Fibroblast of skin of back (primary cell): ENCODE results near the gene CD46. TPM values are rescaled to one million over a fixed set of nuclear protein-coding genes. Genes with fewer than 3 reads are reported as not detected.
"Not testable (repeated sequence)": the region's sequence is repeated elsewhere in the genome, so short reads cannot be mapped to it uniquely, and the experiment has no call there.

ENCODE experiments used
- DNase-seq: peaks from one replicate; pipeline ENCODE4 v3.0.0-alpha.2; 2013
- polyA plus RNA-seq, 2 experiments: library from polyadenylated mRNA; unstranded; fragments of 120-200 nt; gene quantifications; one replicate each; pipeline ENCODE4 v1.2.1, GENCODE V29; 2013; ENCODE audit not compliant: insufficient read length in 2 of 2

The CD46 gene
- polyA plus RNA-seq (2013, experiment 1 of 2; ENCODE audit: insufficient read length), result 54.0 TPM
- polyA plus RNA-seq (2013, experiment 2 of 2; ENCODE audit: insufficient read length), result 67.4 TPM

GRCh38 chr1:207751790-207752455 is at the start of gene CD46:
Gene CD46, plus strand, starts transcription at chr1:207752054. Its CDS starts 159 bp downstream, at chr1:207752213.
- peak; percentile 92 for DNase-seq

- DNase-seq, result no peak
Observed at GRCh38 chr1:207702317-207702716, 49.5 kb upstream of the CD46 start.

GRCh38 chr1:207703712-207704111 is 48.1 kb upstream of the CD46 start:
- DNase-seq, result no peak

DNA sequence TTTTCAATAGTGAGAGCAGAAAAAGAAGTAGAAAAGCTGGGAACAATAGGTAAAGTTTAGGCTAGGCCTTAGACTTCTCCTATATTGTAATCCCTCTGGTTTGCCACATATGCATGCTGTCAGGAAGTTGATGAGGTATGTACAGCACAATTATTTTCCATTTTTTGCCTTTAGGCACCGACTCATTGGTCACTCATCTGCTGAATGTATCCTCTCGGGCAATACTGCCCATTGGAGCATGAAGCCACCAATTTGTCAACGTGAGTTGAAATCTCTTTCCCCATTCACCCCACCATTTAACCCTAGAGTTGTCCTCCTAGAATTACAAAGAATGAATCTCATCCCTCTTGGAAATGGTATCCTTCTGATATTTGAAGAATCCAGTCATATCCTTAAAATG is 43.9 kb upstream of the CD46 start:
- not testable (repeated sequence) for DNase-seq

GRCh38 chr1:207711285-207711684 is 40.6 kb upstream of the CD46 start:
- no peak for DNase-seq

DNA sequence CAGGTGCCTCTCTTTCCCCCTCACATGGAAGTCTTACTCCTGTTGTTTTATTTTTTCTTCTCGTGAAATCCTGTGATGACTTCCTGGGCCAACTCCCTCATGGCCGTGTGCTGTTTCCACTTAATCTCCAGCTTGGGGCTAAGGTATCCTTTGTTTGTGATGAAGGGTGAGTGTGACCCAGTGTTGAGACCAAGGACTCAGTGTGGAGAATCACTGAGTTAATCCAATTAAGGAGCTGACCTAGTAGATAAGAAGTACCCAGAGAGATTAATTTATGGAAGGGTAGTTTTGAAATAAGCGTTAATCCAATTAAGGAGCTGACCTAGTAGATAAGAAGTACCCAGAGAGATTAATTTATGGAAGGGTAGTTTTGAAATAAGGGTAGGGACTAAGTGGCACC is 39.2 kb upstream of the CD46 start:
- not testable (repeated sequence) for DNase-seq

GRCh38 chr1:207713529-207713928 is 38.3 kb upstream of the CD46 start:
- DNase-seq, result no peak

- no peak for DNase-seq
Observed at GRCh38 chr1:207719234-207719633, 32.6 kb upstream of the CD46 start.

- DNase-seq, result not testable (repeated sequence)
Observed at GRCh38 chr1:207728200-207728858, 23.5 kb upstream of the CD46 start.

GRCh38 chr1:207737503-207738157 is 14.2 kb upstream of the CD46 start:
- not testable (repeated sequence) for DNase-seq

GRCh38 chr1:207738158-207738659 is 13.6 kb upstream of the CD46 start:
- not testable (repeated sequence) for DNase-seq

GRCh38 chr1:207740207-207740606 is 11.6 kb upstream of the CD46 start:
- DNase-seq, result no peak

GRCh38 chr1:207742850-207743555 is 8.9 kb upstream of the CD46 start:
- DNase-seq, result no peak

- no peak for DNase-seq
Observed at GRCh38 chr1:207744000-207744534, 7.8 kb upstream of the CD46 start.

GRCh38 chr1:207745285-207745684 is 6.6 kb upstream of the CD46 start:
- DNase-seq, result peak; percentile 40

GRCh38 chr1:207745839-207746767 is 5.8 kb upstream of the CD46 start:
- no peak for DNase-seq

- DNase-seq, result no peak
Observed at GRCh38 chr1:207747627-207748492, 4.0 kb upstream of the CD46 start.

DNA sequence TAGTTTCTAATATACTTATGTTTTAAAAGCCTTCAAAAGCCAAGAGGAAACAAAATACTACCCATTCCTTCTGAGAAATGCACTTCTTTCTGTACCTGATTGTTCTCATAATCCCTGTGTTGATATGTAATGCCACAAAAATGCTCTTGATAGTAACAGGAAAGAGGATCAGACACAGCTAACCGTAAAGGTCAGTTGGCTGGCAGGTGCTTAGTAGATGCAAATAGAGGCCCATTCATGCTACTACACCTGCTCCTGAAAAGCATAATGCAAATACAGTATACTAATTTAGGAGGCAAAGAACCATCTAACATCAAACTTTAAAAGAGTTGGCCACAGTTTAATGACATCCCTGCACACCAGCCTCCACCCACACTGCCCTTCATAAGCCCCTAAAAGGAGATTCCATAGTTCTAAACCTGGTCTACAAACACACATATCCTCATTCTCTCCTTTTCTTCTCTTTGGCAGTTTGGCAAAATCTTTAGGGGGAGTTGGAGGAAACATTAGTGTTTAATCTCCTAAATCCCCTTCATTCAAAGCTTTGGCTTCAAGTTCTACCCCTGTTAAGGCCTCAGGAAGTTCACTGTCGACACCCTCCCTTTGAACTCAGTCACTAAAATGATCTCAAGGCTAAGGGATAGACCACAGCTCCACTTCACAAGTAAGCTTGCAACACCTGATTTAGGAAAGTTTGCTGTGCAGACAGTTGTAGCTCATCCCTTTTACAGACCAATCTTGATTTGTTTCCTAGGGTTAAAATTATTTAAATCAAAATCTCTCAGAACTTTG is 2.9 kb upstream of the CD46 start:
- no peak for DNase-seq

DNA sequence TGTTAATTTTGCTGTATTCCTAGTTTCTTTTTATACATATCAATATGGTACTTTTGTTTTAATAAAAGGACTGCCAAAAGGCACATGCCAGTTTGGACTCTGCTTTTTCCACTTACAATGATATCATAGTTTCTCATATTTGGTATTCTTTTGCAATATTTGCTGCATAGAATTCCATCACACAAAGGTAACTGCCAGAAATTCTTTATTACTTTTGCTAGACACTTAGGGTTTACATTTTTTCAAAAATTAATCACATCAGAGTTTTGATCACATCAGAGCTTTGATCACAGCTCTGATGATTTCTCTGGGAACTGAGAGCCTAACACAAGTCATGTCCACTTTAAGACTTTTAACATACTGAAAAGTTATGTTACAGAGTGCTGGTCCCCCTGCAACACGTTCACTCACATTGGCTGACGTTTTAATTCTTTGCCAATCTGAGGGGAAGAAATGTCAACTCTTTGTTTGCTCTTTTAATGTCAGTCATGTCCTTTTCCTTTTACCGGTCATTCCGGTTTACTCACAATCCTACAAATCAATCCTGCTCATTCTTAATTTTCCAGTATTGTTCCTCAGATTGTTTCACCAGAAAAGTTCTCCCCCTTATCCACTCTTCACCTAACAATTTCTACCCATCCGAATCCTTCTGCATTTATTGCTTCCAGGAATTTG is 1.1 kb upstream of the CD46 start:
- DNase-seq, result no peak
